ENCODE measurements around the gene OR5A1. TPM values are rescaled to one million over a fixed set of nuclear protein-coding genes. Genes with fewer than 3 reads are reported as not detected.

OR5A1 gene
- total RNA-seq, 2 donors from 2014 or later = not detected

DNA sequence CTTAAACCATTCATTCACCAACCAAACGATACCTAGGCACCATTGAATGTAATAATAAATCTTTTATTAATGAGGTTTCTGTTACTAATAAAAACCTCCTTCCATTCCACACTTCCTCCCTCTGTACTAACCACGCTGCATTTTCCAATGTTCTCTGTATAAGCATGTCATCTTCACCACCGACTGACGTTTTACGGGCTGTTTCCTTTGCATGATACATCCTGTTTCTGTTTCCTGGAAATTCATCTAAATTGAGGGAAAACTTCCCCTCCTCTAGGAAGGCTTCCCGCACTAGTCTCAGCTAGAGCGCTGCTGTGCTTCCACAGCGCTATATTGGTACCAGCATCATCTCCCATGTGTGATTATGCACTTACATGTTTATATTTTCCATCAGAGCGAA lies 38.9 kb downstream of the OR5A1 start:
- Histone ChIP-seq H3K27ac (ENCODE audit: low read depth, low read length) (no peak overlapping the region), H3K27me3 (ENCODE audit: control insufficient read depth, insufficient read depth, low read length, poor library complexity, severe bottlenecking) (no peaks in the 10 kb centered on the region), H3K4me3 (ENCODE audit: low read length) (no peak overlapping the region), H3K9ac (ENCODE audit: extremely low read depth, low read length, poor library complexity, severe bottlenecking) (no peak overlapping the region), H3K36me3 (ENCODE audit: control insufficient read depth, insufficient read depth, low read length) (no peaks in the 10 kb centered on the region), H3K4me1 (ENCODE audit: control insufficient read depth, insufficient read depth, low read length) (no peaks in the 10 kb centered on the region), H3K9me3 (ENCODE audit: control insufficient read depth, low read length) (no peaks in the 10 kb centered on the region)
- WGBS, 2 experiments (ENCODE audit: insufficient coverage in 1 of 2, insufficient read length in 1 of 2) = 78 to 89% methylated on average over 7 to 9 of the region's 9 CpGs
- Mint-ChIP-seq H3K9me3 (no peaks in the 10 kb centered on the region), H3K4me1 (no peaks in the 10 kb centered on the region), H3K4me3 (no peak overlapping the region), H3K27me3 (ENCODE audit: insufficient read depth) (no peaks in the 10 kb centered on the region), H3K36me3 (ENCODE audit: low read depth) (no peaks in the 10 kb centered on the region), H3K27ac (no peak overlapping the region)
- no peak for DNase-seq
- no peak for TF ChIP-seq CTCF (conservative IDR thresholded peaks at IDR 0.05)

GRCh38 chr11:59479906-59480305 lies 43.6 kb downstream of the OR5A1 start:
- TF ChIP-seq CTCF (conservative IDR thresholded peaks at IDR 0.05) = no peak
- H3K9me3 Mint-ChIP-seq = no peaks in the 10 kb centered on the region
- H3K27me3 ChIP-seq (ENCODE audit: control insufficient read depth, insufficient read depth, low read length, poor library complexity, severe bottlenecking) = no peaks in the 10 kb centered on the region
- H3K4me1 ChIP-seq (ENCODE audit: control insufficient read depth, insufficient read depth, low read length) = no peaks in the 10 kb centered on the region
- H3K4me1 Mint-ChIP-seq = no peaks in the 10 kb centered on the region
- H3K27me3 Mint-ChIP-seq (ENCODE audit: insufficient read depth) = no peaks in the 10 kb centered on the region
- H3K27ac ChIP-seq (ENCODE audit: low read depth, low read length) = no peak overlapping the region
- no peaks in the 10 kb centered on the region for H3K36me3 ChIP-seq (ENCODE audit: control insufficient read depth, insufficient read depth, low read length)
- no peak for DNase-seq
- no peak overlapping the region for H3K4me3 ChIP-seq (ENCODE audit: low read length)
- H3K27ac Mint-ChIP-seq = no peak overlapping the region
- H3K4me3 Mint-ChIP-seq = no peak overlapping the region
- H3K9me3 ChIP-seq (ENCODE audit: control insufficient read depth, low read length) = no peaks in the 10 kb centered on the region
- no peak overlapping the region for H3K9ac ChIP-seq (ENCODE audit: extremely low read depth, low read length, poor library complexity, severe bottlenecking)
- no peaks in the 10 kb centered on the region for H3K36me3 Mint-ChIP-seq (ENCODE audit: low read depth)

- no peak overlapping the region for H3K27ac Mint-ChIP-seq
- no peaks in the 10 kb centered on the region for H3K36me3 Mint-ChIP-seq (ENCODE audit: low read depth)
- no peak overlapping the region for H3K4me3 ChIP-seq (ENCODE audit: low read length)
- no peaks in the 10 kb centered on the region for H3K36me3 ChIP-seq (ENCODE audit: control insufficient read depth, insufficient read depth, low read length)
- H3K9me3 Mint-ChIP-seq = no peaks in the 10 kb centered on the region
- no peak overlapping the region for H3K9ac ChIP-seq (ENCODE audit: extremely low read depth, low read length, poor library complexity, severe bottlenecking)
- no peaks in the 10 kb centered on the region for H3K4me1 Mint-ChIP-seq
- no peak overlapping the region for H3K27ac ChIP-seq (ENCODE audit: low read depth, low read length)
- H3K9me3 ChIP-seq (ENCODE audit: control insufficient read depth, low read length) = no peaks in the 10 kb centered on the region
- 84 to 93% methylated on average over 3 of the region's 3 CpGs for WGBS, 2 experiments (ENCODE audit: insufficient coverage in 1 of 2, insufficient read length in 1 of 2)
- no peaks in the 10 kb centered on the region for H3K27me3 ChIP-seq (ENCODE audit: control insufficient read depth, insufficient read depth, low read length, poor library complexity, severe bottlenecking)
- H3K4me3 Mint-ChIP-seq = no peak overlapping the region
- no peak for DNase-seq
- TF ChIP-seq CTCF (conservative IDR thresholded peaks at IDR 0.05) = no peak
- no peaks in the 10 kb centered on the region for H3K27me3 Mint-ChIP-seq (ENCODE audit: insufficient read depth)
- H3K4me1 ChIP-seq (ENCODE audit: control insufficient read depth, insufficient read depth, low read length) = no peaks in the 10 kb centered on the region
These were observed 44.1 kb downstream of the OR5A1 start for GRCh38 chr11:59480359-59480758.

Other genes with a start within 250 kb of the OR5A1 start
- not detected for gene MPEG1, start 223.5 kb upstream of the OR5A1 start, total RNA-seq
- not detected for gene OR5AN1, start 77.6 kb upstream of the OR5A1 start, total RNA-seq
- not detected for gene OR5A2, start 10.1 kb upstream of the OR5A1 start, total RNA-seq
- not detected for gene OR4D6, start 20.5 kb downstream of the OR5A1 start, total RNA-seq
- gene OR4D10, start 36.8 kb downstream of the OR5A1 start, total RNA-seq = not detected
- not detected for gene OR4D11, start 67.1 kb downstream of the OR5A1 start, total RNA-seq
- gene OR4D9, start 75.1 kb downstream of the OR5A1 start, total RNA-seq = not detected
- 10 to 100 TPM; 41.2 to 44.3 TPM for gene OSBP, start 179.3 kb downstream of the OR5A1 start, total RNA-seq
- gene PATL1, start 232.6 kb downstream of the OR5A1 start, total RNA-seq = 10 to 100 TPM; 41.0 to 45.7 TPM